ENCODE results near the gene ETV4. TPM values are rescaled to one million over a fixed set of nuclear protein-coding genes. Genes with fewer than 3 reads are reported as not detected.

Gene ETV4
- total and polyA plus RNA-seq, 7 donors: 0.21 to 0.44 (median 0.31) TPM

DNA sequence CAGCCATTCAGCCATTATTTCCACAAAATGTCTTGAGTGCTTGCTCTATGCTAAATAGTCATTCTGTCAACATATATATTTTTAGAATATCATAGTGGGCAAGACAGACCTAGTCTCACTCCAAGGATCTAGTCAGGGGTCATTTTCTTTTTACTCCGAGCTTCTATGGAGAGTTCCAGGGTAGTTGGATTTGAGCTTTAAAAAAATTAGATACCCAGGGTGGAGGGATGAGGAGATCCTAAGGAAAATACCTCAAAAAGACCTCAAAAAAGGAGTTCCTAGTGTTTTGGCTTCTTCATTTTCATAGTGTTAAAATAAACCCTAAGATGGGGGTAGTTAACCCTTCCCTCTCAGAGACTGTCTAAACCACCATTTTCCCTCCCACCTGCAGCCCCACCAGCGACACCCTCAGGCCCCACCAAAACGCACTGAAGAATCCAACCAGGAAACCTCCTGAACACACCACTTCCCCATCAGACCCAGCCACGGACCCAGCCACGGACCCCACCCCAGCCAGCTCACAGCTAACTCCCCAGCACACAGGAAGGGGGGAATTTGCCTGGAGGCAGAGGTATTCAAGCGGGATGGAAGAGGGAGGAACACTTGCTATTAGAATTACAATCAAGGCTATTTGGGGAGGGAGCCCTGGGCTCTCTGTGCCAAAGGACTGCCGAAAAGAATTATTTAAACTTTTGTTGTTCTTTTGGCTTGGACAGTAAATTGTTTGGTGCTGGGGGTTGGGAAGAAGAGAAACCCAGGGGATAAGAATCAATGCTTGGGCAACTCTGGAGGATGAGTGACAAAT is 2.2 kb downstream of the ETV4 start:
- ATAC-seq: no peak
- intact Hi-C loops (cut with DNase I): no loop called here
- 63 to 67% (median 66%) methylated on average over 7 of the region's 7 CpGs for WGBS, 3 donors

DNA sequence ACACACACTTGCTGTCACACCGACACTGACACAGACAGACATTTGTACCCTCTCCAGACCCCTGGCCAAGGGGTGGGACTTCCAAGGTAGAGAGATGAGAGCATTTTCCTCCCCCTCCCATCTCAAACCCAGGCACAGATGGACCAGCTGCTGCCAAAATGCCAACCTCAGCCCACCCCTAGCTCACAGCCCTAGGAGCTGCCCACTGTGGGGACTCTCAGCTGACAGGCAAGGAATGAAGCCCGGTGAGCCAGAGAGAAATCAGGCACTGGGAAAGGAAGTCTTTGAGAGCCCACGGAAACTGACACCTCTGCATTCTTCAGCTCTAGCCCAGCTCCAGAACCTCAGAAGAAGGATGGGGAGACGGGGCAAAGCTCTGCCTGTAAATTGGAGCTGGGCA is 2.8 kb downstream of the ETV4 start:
- H3K36me3 ChIP-seq (ENCODE audit: insufficient read depth in 1 of 2, low read depth in 1 of 2): no peaks in the 10 kb centered on the region
- H3K27me3 ChIP-seq (ENCODE audit: insufficient read depth in 3 of 3, low read length in 2 of 3): peaks cover 0 to 25% (median 8%) of the 10 kb centered on the region in 3 donors
- no peaks in the 10 kb centered on the region for H3K9me3 ChIP-seq
- H3K4me1 ChIP-seq: peaks cover 8% of the 10 kb centered on the region
- TF ChIP-seq, protein P1, sequence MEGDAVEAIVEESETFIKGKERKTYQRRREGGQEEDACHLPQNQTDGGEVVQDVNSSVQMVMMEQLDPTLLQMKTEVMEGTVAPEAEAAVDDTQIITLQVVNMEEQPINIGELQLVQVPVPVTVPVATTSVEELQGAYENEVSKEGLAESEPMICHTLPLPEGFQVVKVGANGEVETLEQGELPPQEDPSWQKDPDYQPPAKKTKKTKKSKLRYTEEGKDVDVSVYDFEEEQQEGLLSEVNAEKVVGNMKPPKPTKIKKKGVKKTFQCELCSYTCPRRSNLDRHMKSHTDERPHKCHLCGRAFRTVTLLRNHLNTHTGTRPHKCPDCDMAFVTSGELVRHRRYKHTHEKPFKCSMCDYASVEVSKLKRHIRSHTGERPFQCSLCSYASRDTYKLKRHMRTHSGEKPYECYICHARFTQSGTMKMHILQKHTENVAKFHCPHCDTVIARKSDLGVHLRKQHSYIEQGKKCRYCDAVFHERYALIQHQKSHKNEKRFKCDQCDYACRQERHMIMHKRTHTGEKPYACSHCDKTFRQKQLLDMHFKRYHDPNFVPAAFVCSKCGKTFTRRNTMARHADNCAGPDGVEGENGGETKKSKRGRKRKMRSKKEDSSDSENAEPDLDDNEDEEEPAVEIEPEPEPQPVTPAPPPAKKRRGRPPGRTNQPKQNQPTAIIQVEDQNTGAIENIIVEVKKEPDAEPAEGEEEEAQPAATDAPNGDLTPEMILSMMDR (IDR thresholded peaks at IDR 0.05): no peak
- intact Hi-C loops (cut with DNase I): no loop called here
- DNase-seq: no peak
- no peak overlapping the region for H3K4me3 ChIP-seq
- no peak overlapping the region for H3K27ac ChIP-seq
- 26 to 47% (median 31%) methylated on average over 4 of the region's 4 CpGs for WGBS, 3 donors
- no peak for ATAC-seq

More for the DNA sequence above, 2.2 kb downstream of the ETV4 start:
- H3K9me3 ChIP-seq: no peaks in the 10 kb centered on the region
- no peak for DNase-seq
- TF ChIP-seq, protein P1 (IDR thresholded peaks at IDR 0.05): no peak
- H3K27me3 ChIP-seq (ENCODE audit: insufficient read depth in 3 of 3, low read length in 2 of 3): peaks cover 0 to 25% (median 8%) of the 10 kb centered on the region in 3 donors
- H3K27ac ChIP-seq: no peak overlapping the region
- H3K4me1 ChIP-seq: peaks cover 8% of the 10 kb centered on the region
- H3K36me3 ChIP-seq (ENCODE audit: insufficient read depth in 1 of 2, low read depth in 1 of 2): no peaks in the 10 kb centered on the region
- H3K4me3 ChIP-seq: no peak overlapping the region

DNA sequence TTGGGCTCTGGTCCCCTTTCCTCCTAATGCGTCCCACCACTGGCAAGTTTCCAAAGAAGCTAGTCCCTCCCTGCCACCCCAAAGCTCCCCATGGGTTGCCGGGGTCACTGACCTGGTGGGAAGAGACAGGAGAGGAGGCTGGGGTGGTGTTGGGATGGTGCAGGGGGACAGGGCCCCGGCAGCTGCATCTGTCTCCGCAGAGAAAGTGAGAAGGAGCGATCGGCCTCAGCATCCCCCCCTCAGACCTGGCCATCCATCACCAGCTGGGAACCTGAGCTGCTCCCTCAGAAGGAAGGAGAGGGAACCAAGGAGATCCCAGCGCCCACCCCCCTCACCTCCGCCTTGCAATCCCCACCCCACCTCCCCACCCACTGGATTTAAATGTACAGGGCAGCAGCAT is 3.3 kb downstream of the ETV4 start:
- ATAC-seq (no peak), DNase-seq (no peak)
- peaks cover 8% of the 10 kb centered on the region for H3K4me1 ChIP-seq
- no peak overlapping the region for H3K27ac ChIP-seq
- TF ChIP-seq, protein P1 (IDR thresholded peaks at IDR 0.05): no peak
- intact Hi-C loops (cut with DNase I): no loop called here
- no peak overlapping the region for H3K4me3 ChIP-seq
- 83 to 84% (median 83%) methylated on average over 8 of the region's 8 CpGs for WGBS, 3 donors
- H3K27me3 ChIP-seq (ENCODE audit: insufficient read depth in 3 of 3, low read length in 2 of 3): peaks cover 0 to 23% (median 8%) of the 10 kb centered on the region in 3 donors
- no peaks in the 10 kb centered on the region for H3K36me3 ChIP-seq (ENCODE audit: insufficient read depth in 1 of 2, low read depth in 1 of 2)
- no peaks in the 10 kb centered on the region for H3K9me3 ChIP-seq

DNA sequence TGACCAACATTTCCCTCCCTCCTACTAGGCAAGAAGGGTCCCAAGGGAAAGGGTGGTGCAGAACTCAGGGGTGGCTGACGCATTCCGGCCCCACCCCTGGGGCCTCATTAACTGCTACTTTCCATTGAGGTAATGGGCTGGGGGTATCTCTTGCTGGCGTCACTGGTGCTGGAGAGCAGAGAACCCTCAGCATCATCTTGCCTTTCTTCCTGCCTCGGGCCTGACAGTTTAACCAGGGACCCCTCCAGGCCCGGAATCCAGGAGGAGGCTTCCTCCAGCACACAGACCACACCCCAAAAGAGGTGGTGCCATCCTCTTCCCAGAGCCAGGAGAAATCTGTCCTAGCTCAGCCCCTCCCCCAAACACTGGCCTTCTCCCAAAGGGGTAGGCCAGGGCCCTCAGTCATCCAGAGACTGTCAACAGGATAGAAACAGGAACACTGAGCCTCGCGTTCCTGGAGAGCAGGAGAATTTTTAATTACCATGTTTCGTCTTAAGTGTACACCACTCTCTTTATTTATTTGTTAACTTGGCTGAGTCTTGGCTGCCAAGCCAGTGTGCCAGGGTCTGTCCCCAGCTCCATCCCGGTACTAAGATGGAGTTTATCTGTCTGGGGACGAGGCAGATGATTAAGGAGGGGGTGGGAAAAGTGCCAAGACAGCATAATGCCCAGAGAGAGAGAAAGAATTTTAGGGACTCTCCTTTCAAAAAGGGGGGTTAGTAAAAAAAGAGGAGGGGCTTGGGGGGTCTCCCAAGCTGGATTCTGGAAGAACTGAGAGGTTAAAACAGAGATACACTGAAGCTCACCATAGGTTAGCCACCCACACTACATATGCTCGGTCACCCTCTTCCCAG is 5.1 kb downstream of the ETV4 start:
- DNase-seq (no peak), ATAC-seq (no peak)
- intact Hi-C loops (cut with DNase I): no loop called here
- peaks cover 0 to 17% (median 4%) of the 10 kb centered on the region in 3 donors for H3K27me3 ChIP-seq (ENCODE audit: insufficient read depth in 3 of 3, low read length in 2 of 3)
- H3K27ac ChIP-seq: no peak overlapping the region
- WGBS, 3 donors: 62 to 67% (median 63%) methylated on average over 11 of the region's 11 CpGs
- no peaks in the 10 kb centered on the region for H3K4me1 ChIP-seq
- TF ChIP-seq, protein P1 (IDR thresholded peaks at IDR 0.05): no peak
- H3K4me3 ChIP-seq: no peak overlapping the region
- no peaks in the 10 kb centered on the region for H3K9me3 ChIP-seq
- no peaks in the 10 kb centered on the region for H3K36me3 ChIP-seq (ENCODE audit: insufficient read depth in 1 of 2, low read depth in 1 of 2)

Data from psoas muscle (tissue), 8 donors.